HG02852 (cell line): Measurements from ENCODE around the gene RAPGEF1.
"Not testable (repeated sequence)": the region's sequence is repeated elsewhere in the genome, so short reads cannot be mapped to it uniquely, and the experiment has no call there.

Experiments used
- ATAC-seq: cut with Tn5 transposase; IDR thresholded peaks from one replicate; pipeline ENCODE4 v1.9.1; 2021; ENCODE audit warnings: mild to moderate bottlenecking, moderate library complexity; ENCODE audit not compliant: unreplicated experiment

Gene RAPGEF1

DNA sequence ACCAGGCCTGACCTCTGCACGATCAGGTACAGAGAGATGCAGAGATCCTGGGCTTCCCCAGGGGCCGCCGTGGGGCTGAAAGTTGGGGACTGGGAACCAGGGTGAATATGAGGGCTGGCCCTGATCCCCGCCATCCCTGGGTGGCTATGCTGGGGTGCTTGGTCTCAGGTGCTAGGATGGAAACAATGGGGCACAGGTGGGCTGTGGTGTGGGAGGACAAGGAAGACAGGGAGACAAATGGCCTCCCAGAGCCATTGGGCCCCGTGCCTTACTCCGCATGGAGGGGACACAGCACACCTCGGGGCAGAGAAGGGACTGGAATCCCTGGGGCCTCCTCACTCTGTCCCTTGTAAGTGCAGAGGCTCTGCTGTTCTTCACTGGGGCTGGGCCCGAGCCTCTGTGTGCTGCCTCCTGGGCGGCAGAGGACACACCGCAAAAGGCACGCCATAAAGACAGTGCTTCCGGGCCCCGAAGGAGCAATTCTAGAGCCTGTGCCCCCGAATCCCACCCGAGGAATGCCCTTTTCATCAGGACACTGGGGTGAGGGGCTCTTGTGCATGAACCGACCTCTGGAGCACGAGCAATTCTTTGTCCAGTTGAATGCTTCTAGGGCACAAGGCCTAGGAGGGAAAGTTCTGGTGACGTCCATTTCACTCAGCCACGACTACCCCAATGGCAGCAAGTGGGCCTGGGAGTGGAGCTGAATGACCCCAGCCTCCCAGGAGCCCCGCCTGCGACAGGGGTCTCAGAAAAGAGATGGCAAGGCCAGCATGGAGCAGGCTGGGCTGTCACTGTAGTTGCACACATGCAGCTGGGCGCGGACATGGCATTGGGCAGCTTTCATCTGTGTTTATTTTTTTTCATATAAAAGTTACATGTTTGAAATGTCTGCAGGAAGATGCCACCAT, 163.7 kb downstream of the RAPGEF1 start:
- no peak for ATAC-seq

GRCh38 chr9:131574730-131575640, 164.9 kb downstream of the RAPGEF1 start:
- ATAC-seq = no peak

GRCh38 chr9:131567910-131568309, 172.0 kb downstream of the RAPGEF1 start:
- no peak for ATAC-seq

DNA sequence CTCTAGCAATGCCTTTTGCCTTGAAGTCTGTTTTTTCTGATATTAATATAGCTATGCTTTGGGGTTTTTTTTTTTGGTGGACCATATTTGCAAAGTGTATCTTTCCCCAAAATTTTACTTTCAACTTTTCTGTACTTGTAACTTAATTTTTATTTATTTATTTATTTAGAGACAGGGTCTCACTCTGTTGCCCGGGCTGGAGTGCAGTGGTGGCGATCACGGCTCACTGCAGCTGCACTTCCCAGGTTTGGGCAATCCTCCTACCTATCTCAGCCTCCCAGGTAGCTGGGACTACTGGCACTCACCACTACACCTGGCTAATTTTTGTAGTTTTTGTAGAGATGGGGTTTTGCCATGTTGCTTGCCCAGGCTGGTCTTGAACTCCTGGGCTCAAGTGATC, 173.7 kb downstream of the RAPGEF1 start:
- ATAC-seq = no peak

GRCh38 chr9:131565369-131565768, 174.5 kb downstream of the RAPGEF1 start:
- ATAC-seq = no peak

DNA sequence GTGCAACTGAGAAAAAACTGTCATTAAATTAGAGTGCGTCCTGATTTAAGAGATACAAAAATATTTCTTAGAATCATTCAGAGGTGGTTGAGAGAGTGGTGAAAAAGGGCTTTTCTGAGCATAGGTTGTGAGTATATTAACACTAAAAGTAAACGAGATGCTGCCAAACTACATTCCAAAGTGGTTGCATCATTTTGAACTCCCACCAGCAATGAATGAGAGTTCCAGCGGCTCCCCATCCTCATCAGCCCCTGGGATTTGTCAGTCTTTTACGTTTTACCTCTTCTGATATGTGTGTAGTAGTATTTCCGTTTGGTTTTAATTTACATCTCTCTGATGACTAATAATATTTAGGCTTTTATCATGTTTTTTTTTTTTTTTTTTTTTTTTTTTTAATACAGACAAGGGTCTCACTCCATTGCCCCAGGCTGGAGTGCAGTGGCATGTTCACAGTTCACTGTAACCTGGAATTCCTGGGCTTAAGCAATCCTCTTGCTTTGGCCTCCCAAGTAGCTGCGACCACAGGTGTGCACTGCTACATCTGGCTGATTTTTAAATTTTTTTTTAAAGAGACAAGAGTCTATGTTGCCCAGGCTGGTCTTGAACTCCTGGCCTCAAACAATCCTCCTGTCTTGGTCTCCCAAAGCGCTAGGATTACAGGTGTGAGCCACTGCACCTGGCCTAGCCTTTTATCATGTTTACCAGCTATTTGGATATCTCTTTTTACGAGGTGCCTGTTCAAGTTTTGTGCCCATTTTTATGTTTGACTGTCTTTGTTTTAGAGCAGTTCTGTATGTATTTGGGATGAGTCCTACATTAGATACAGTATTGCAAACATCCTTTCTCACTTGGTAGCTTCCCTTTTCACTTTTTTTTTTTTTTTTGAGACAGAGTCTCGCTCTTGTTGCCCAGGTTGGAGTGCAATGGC, 177.6 kb downstream of the RAPGEF1 start:
- no peak for ATAC-seq

DNA sequence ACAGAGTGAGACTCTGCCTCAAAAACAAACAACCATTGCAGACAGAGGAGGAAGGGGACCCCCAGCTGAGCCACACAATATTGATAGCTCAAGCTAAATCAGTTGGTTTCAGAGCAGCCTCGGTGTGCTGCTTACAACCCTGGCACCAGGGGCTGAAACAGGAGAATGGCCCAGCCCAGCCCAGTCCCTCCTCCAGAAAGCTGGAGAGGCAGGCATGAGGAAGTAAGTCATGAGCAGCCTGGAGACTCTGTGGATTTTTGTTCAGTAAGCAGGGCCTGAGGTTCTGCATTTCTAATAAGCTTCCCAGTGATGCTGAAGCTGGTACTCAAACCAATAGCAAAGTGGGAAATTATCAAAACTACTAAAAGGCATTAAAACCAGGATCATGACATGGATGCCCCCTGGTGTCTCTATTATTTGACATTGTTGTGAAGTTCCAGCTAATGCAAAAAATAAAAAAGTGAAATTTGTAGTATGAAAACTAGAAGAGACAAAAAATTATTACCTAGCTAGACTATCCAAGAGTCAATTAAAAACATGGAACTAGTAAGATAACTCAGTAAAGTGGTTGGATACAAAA, 180.4 kb downstream of the RAPGEF1 start:
- ATAC-seq = no peak

GRCh38 chr9:131557855-131558548, 181.9 kb downstream of the RAPGEF1 start:
- ATAC-seq = no peak

DNA sequence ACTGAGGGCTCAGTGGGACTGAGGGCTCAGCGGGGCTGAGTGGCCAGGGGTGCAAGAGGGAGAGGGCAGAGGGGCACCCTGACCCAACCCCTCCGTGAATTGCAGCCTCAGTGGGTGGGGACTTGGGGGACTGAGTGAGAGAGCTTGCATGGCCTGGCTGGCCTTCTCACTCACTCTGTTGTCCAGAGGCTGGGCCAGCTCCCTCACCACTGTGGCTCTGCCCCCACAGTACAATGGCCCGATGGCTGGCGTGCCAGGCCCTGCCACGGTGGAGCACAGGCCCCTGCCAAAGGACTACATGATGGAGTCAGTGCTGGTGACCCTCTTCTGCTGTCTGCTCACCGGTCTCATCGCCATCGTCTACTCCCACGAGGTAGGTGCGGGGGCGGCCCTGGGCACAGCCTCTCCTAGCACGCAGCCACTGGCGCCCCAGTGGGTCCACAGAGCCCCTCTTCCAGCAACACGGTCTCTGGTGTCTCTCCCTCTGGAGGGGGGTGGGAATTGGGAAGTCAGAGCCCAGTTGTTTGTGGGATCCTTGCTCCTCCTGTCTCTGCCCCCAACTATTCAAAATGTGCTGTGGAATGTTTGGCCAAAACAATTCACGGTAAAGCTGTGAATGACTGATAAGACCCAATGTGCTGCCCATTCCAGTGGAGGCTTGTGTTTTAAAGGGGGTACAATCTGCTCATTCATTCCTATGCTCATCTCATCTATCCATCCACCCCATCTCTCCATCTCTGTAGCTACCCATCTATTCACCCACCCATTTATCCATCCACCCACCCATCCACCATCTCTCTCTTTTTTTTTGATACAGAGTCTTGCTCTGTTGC, 183.8 kb downstream of the RAPGEF1 start:
- ATAC-seq = no peak

GRCh38 chr9:131554843-131555351, 185.0 kb downstream of the RAPGEF1 start:
- no peak for ATAC-seq

DNA sequence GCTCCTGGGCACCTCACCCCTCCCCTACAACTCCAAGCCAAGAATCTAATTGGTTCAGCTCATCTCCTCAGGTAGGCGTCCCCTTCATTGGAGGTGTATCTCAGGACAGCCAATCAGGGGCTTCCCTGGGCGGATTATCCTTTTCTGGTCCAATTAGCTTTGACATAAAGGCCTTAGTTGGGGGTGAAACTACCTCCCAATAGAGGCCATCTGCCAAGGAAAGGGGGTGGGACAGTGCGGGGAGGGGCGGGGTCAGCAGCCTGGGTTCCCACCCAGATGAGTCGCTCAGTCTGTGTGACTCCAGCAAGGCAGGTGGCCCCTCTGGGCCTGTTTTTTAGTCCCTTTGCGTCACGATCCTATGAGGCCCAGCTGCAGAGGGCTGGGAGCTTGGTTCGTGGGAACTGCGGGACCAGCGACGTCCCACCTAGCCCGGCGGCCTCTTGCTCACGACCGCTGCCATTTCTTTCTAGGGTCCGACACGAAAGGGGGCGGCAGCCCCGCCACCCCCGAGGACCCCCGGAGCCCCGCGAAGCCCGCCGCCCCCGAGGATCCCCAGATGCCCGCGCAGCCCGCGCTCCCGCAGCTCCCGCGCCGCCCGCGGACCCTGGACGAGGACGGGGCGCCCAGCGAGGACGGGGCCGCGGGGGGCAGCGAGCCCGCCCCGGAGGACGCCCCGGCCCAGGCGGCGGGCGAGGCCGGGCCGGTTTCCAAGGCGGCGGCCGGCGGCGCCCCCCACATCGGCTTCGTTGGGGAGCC, 185.6 kb downstream of the RAPGEF1 start:
- no peak for ATAC-seq

- ATAC-seq = no peak
Measured at GRCh38 chr9:131552030-131552429, 187.8 kb downstream of the RAPGEF1 start.

- not testable (repeated sequence) for ATAC-seq
Measured at GRCh38 chr9:131550465-131550864, 189.4 kb downstream of the RAPGEF1 start.

- ATAC-seq = not testable (repeated sequence)
Measured at GRCh38 chr9:131549186-131549585, 190.7 kb downstream of the RAPGEF1 start.

DNA sequence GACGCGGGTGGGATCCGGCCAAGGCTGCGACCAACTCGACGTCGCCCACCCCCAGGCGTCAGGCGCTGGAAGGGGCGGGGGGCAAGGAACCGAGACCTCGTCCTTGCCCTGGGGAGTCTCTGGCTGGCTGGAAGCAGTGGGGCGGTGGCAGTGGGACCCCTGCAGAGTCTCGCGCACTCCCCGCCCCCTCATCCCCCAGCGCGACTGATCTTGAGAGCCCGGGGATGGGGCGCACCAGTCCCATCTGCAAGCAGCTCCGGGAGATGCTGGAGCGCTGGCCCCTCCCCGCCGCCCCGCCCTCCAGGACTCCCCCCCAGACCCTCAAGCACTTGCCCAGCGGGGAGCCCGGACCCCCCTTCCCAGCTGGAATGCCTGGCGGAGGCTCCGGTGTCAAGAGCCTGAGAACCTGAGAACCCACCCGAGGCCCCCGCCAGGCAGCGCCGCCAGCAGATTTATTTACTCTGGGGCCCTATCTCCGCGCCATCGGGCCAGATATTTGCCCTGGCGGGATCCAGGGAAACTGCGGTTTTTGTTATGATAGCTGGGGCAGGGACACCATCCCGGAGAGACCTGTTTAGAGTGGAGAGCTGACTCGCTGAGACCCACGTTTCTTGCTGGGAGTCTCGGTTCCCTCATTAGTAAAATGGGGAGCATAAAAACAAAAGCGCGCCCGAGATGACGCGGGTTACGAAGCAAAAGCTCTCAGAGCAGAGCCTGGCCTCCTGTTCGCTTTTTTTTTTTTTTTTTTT, 193.4 kb downstream of the RAPGEF1 start:
- ATAC-seq = no peak

DNA sequence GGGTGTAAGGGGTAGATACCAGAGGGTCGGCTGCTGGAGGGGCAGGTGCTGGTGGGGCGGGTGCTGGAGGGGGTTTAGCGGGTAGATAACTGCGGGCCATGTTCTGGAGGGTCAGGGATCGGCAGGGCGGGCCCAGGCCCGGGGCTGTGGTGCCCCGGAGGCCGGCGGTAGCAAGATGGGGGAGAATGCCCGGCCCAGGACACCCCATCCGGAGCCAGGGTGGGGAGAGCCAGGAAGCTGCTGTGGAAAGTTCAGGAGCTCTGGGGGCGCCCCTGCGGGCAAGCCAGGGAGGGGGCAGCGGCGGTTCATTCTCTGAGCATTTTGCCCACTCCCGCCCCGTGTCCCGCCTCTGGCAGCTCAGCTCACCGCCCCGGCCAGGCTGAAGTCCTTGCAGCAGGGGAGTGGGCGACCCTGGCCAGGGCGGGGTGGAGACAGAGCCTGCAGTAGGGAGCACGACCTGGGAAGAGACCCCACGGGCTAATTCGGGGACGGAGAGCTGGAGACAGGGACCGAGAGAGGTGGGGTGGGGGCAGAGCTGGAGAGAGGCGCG, 194.0 kb downstream of the RAPGEF1 start:
- no peak for ATAC-seq
